Activated naive CD4-positive, alpha-beta T cell treated with anti-CD3 and anti-CD28 coated beads, Interleukin-2, amount 50 U/mL, for 24 hours (primary cell): Measurements from ENCODE around the gene CRYBG3.

Source experiments
- H3K27ac Mint-ChIP-seq: one replicate; pipeline ENCODE4 v1.8.0; 2021; ENCODE audit warnings: mild to moderate bottlenecking, mixed read lengths
- H3K27me3 Mint-ChIP-seq: one replicate; pipeline ENCODE4 v1.8.0; 2021; ENCODE audit warnings: mixed read lengths
- H3K36me3 Mint-ChIP-seq: one replicate; pipeline ENCODE4 v1.8.0; 2021; ENCODE audit warnings: mixed read lengths
- H3K4me1 Mint-ChIP-seq: one replicate; pipeline ENCODE4 v1.8.0; 2021; ENCODE audit warnings: mixed read lengths
- H3K4me3 Mint-ChIP-seq: one replicate; pipeline ENCODE4 v1.8.0; 2021; ENCODE audit warnings: mild to moderate bottlenecking, mixed read lengths
- H3K9me3 Mint-ChIP-seq: one replicate; pipeline ENCODE4 v1.8.0; 2021; ENCODE audit warnings: mixed read lengths

Gene CRYBG3

GRCh38 chr3:97960993-97961766, 139.4 kb downstream of the CRYBG3 start:
- Mint-ChIP-seq H3K27me3 (no peaks in the 10 kb centered on the region), H3K4me1 (peaks cover 41% of the 10 kb centered on the region), H3K9me3 (no peaks in the 10 kb centered on the region), H3K4me3 (no peak overlapping the region), H3K36me3 (peaks cover 28% of the 10 kb centered on the region), H3K27ac (no peak overlapping the region)

GRCh38 chr3:97967966-97968365, 146.2 kb downstream of the CRYBG3 start:
- Mint-ChIP-seq H3K4me3 (no peak overlapping the region), H3K9me3 (no peaks in the 10 kb centered on the region), H3K4me1 (peaks cover 84% of the 10 kb centered on the region), H3K36me3 (peaks cover 19% of the 10 kb centered on the region), H3K27ac (no peak overlapping the region), H3K27me3 (no peaks in the 10 kb centered on the region)

GRCh38 chr3:97968376-97968775, 146.6 kb downstream of the CRYBG3 start:
- no peak overlapping the region for H3K27ac Mint-ChIP-seq
- H3K27me3 Mint-ChIP-seq, result no peaks in the 10 kb centered on the region
- H3K4me1 Mint-ChIP-seq, result peaks cover 86% of the 10 kb centered on the region
- no peaks in the 10 kb centered on the region for H3K9me3 Mint-ChIP-seq
- peak overlapping the region; percentile 28 for H3K4me3 Mint-ChIP-seq
- peaks cover 19% of the 10 kb centered on the region for H3K36me3 Mint-ChIP-seq

- Mint-ChIP-seq H3K4me1 (peaks cover 82% of the 10 kb centered on the region), H3K27ac (no peak overlapping the region), H3K36me3 (peaks cover 13% of the 10 kb centered on the region), H3K4me3 (peak overlapping the region; percentile 96), H3K9me3 (no peaks in the 10 kb centered on the region), H3K27me3 (no peaks in the 10 kb centered on the region)
Observed at GRCh38 chr3:97969541-97969940, 147.7 kb downstream of the CRYBG3 start.

GRCh38 chr3:97970156-97970555, 148.3 kb downstream of the CRYBG3 start:
- Mint-ChIP-seq H3K4me1 (peaks cover 83% of the 10 kb centered on the region), H3K4me3 (peak overlapping the region; percentile 96), H3K9me3 (no peaks in the 10 kb centered on the region), H3K27ac (peak overlapping the region; percentile 15), H3K36me3 (peaks cover 12% of the 10 kb centered on the region), H3K27me3 (no peaks in the 10 kb centered on the region)

GRCh38 chr3:97970956-97971620, 149.3 kb downstream of the CRYBG3 start:
- H3K27me3 Mint-ChIP-seq, result no peaks in the 10 kb centered on the region
- peak overlapping the region; percentile 96 for H3K4me3 Mint-ChIP-seq
- H3K36me3 Mint-ChIP-seq, result peaks cover 8% of the 10 kb centered on the region
- H3K9me3 Mint-ChIP-seq, result no peaks in the 10 kb centered on the region
- H3K4me1 Mint-ChIP-seq, result peaks cover 78% of the 10 kb centered on the region
- peak overlapping the region; percentile 98 for H3K27ac Mint-ChIP-seq

- peaks cover 69% of the 10 kb centered on the region for H3K4me1 Mint-ChIP-seq
- H3K27me3 Mint-ChIP-seq, result no peaks in the 10 kb centered on the region
- H3K36me3 Mint-ChIP-seq, result peaks cover 7% of the 10 kb centered on the region
- peak within 1 kb of the TSS; percentile 98 for H3K27ac Mint-ChIP-seq
- H3K9me3 Mint-ChIP-seq, result no peaks in the 10 kb centered on the region
- H3K4me3 Mint-ChIP-seq, result peak within 1 kb of the TSS; percentile 96
Observed at GRCh38 chr3:97971679-97972567, 150.1 kb downstream of the CRYBG3 start, which contains the start of gene RIOX2. Gene RIOX2 (minus strand): TSS chr3:97972431. CDS start chr3:97967593, 4,838 bp downstream.

- H3K4me1 Mint-ChIP-seq, result peaks cover 59% of the 10 kb centered on the region
- peak overlapping the region; percentile 88 for H3K27ac Mint-ChIP-seq
- no peaks in the 10 kb centered on the region for H3K9me3 Mint-ChIP-seq
- H3K4me3 Mint-ChIP-seq, result peak overlapping the region; percentile 83
- peaks cover 5% of the 10 kb centered on the region for H3K36me3 Mint-ChIP-seq
- no peaks in the 10 kb centered on the region for H3K27me3 Mint-ChIP-seq
Observed at GRCh38 chr3:97972976-97973375, 151.2 kb downstream of the CRYBG3 start.

- no peak overlapping the region for H3K27ac Mint-ChIP-seq
- H3K27me3 Mint-ChIP-seq, result no peaks in the 10 kb centered on the region
- H3K4me3 Mint-ChIP-seq, result no peak overlapping the region
- H3K4me1 Mint-ChIP-seq, result peaks cover 39% of the 10 kb centered on the region
- H3K36me3 Mint-ChIP-seq, result peaks cover 2% of the 10 kb centered on the region
- H3K9me3 Mint-ChIP-seq, result no peaks in the 10 kb centered on the region
Observed at GRCh38 chr3:97974996-97975395, 153.2 kb downstream of the CRYBG3 start.

- Mint-ChIP-seq H3K36me3 (peaks cover 2% of the 10 kb centered on the region), H3K27me3 (no peaks in the 10 kb centered on the region), H3K9me3 (no peaks in the 10 kb centered on the region), H3K27ac (no peak overlapping the region), H3K4me3 (no peak overlapping the region), H3K4me1 (peaks cover 34% of the 10 kb centered on the region)
Observed at GRCh38 chr3:97975466-97975865, 153.7 kb downstream of the CRYBG3 start.

- Mint-ChIP-seq H3K27ac (no peak overlapping the region), H3K27me3 (no peaks in the 10 kb centered on the region), H3K9me3 (no peaks in the 10 kb centered on the region), H3K36me3 (no peaks in the 10 kb centered on the region), H3K4me1 (peaks cover 12% of the 10 kb centered on the region), H3K4me3 (no peak overlapping the region)
Observed at GRCh38 chr3:97979610-97980009, 157.8 kb downstream of the CRYBG3 start.

GRCh38 chr3:97981886-97982285, 160.1 kb downstream of the CRYBG3 start:
- Mint-ChIP-seq H3K27me3 (no peaks in the 10 kb centered on the region), H3K36me3 (no peaks in the 10 kb centered on the region), H3K9me3 (no peaks in the 10 kb centered on the region), H3K4me3 (no peak overlapping the region), H3K4me1 (peaks cover 5% of the 10 kb centered on the region), H3K27ac (peak overlapping the region; percentile 38)

GRCh38 chr3:97983933-97984491, 162.2 kb downstream of the CRYBG3 start:
- peaks cover 5% of the 10 kb centered on the region for H3K4me1 Mint-ChIP-seq
- no peaks in the 10 kb centered on the region for H3K9me3 Mint-ChIP-seq
- H3K4me3 Mint-ChIP-seq, result no peak overlapping the region
- H3K27me3 Mint-ChIP-seq, result no peaks in the 10 kb centered on the region
- no peaks in the 10 kb centered on the region for H3K36me3 Mint-ChIP-seq
- H3K27ac Mint-ChIP-seq, result no peak overlapping the region

- Mint-ChIP-seq H3K27ac (no peak overlapping the region), H3K36me3 (no peaks in the 10 kb centered on the region), H3K9me3 (no peaks in the 10 kb centered on the region), H3K4me3 (no peak overlapping the region), H3K27me3 (no peaks in the 10 kb centered on the region), H3K4me1 (peaks cover 23% of the 10 kb centered on the region)
Observed at GRCh38 chr3:97987306-97987705, 165.5 kb downstream of the CRYBG3 start.
